Neuron (in vitro differentiated cells): ENCODE results near the gene IRF5.

Source experiments
- H2AFZ ChIP-seq: one replicate; pipeline ENCODE4 v1.6.1; 2013; ENCODE audit warnings: low read depth, mild to moderate bottlenecking, inconsistent platforms, low read length, moderate library complexity
- H3K27me3 ChIP-seq: one replicate; pipeline ENCODE4 v1.6.1; 2013; ENCODE audit warnings: low read length; ENCODE audit not compliant: insufficient read depth
- H3K36me3 ChIP-seq: one replicate; pipeline ENCODE4 v1.6.1; 2013; ENCODE audit warnings: low read length; ENCODE audit not compliant: insufficient read depth
- H3K4me1 ChIP-seq: one replicate; pipeline ENCODE4 v1.6.1; 2013; ENCODE audit warnings: low read length; ENCODE audit not compliant: insufficient read depth
- H3K4me3 ChIP-seq: 2 replicates; pipeline ENCODE4 v1.5.1; 2013; ENCODE audit warnings: mild to moderate bottlenecking, low read length, moderate library complexity
- H3K9me3 ChIP-seq: one replicate; pipeline ENCODE4 v1.6.1; 2013; ENCODE audit warnings: low read length

IRF5 gene

DNA sequence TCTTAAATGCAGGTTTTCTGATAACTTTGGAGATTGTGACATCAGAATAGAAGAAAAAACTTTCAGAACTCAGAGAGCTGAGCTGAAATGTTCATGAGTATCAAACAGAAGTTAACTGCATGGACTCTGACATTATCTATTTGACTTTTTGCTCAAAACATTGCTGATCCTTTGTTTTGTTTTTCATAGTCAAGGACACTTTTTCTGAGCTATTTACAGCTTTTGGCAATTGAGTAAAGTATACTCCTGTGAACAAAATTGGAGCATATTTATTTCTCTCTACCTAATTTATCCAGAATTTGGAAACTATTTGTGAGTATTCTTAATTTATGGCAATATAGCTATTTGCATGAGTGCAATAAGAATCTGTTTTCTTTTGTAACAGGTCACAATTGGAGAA is 38.3 kb upstream of the IRF5 start:
- H3K27me3 ChIP-seq, result peaks cover 18% of the 10 kb centered on the region
- no peaks in the 10 kb centered on the region for H3K36me3 ChIP-seq
- H3K4me1 ChIP-seq, result no peaks in the 10 kb centered on the region
- no peak overlapping the region for H3K4me3 ChIP-seq
- no peaks in the 10 kb centered on the region for H3K9me3 ChIP-seq
- H2AFZ ChIP-seq, result no peak overlapping the region

DNA sequence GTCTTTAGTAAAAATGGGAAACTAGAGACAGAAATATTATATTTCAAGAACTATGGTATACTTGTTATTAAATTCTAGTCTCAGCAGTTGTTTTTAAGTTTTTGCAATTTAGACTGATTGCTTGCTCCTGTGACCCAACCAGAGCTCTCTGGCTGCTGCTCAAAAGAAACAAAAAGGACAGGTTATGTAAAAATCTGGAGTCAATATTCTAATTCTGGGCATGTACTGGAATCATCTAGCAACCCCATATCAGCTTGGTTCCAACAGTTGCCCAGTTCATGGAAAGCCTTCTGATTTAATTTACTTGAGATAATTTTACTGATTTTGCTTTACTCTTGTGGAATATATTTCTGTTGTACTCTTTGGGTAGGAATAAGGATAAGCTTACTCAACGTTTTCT is 37.5 kb upstream of the IRF5 start:
- Histone ChIP-seq H3K36me3 (no peaks in the 10 kb centered on the region), H3K4me1 (no peaks in the 10 kb centered on the region)

DNA sequence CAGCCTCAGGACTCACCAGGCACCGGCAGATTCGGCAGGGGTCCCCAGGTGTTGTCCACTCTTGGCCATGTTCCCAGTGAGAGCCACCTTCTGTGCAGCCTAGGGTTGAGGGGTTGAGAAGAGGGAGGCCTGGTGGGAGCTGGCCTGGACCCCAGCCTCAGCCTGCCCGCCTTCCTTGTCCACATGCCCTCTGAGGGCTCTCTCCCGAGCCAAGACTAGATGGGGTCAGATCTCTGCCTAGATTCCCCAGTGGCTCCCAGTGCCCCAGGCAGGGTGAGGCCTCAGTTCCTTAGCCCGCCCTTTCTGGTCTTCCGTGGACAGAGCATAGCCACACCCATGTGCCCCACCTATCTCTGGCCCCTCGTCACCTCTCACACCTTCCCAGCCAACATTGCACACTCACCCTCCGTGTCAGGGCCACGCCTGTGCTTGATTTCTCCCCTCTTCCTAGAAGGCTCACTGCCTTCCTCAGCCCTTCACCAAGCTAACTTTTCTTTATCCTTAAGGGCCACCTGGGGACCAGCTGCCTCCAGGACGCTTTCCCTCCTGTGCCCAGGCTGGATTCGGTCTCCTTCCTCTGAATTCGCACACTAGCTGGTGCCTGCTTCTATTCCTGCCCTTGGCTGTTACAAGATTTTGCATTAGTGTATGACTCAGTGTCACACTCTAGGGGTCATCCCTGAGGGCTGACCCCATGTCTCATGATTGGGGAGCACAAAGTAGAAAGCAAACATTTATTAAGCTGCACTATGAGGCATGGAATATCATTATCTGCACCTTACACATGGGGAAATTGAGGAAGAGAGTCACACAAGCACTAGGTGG is 34.8 kb upstream of the IRF5 start:
- H3K27me3 ChIP-seq, result peaks cover 14% of the 10 kb centered on the region
- H3K36me3 ChIP-seq, result no peaks in the 10 kb centered on the region
- no peak overlapping the region for H3K4me3 ChIP-seq
- H3K9me3 ChIP-seq, result no peaks in the 10 kb centered on the region
- no peaks in the 10 kb centered on the region for H3K4me1 ChIP-seq
- no peak overlapping the region for H2AFZ ChIP-seq

More for the DNA sequence above, 37.5 kb upstream of the IRF5 start:
- H3K9me3 ChIP-seq, result no peaks in the 10 kb centered on the region
- H3K4me3 ChIP-seq, result no peak overlapping the region
- H3K27me3 ChIP-seq, result peaks cover 18% of the 10 kb centered on the region
- H2AFZ ChIP-seq, result no peak overlapping the region

DNA sequence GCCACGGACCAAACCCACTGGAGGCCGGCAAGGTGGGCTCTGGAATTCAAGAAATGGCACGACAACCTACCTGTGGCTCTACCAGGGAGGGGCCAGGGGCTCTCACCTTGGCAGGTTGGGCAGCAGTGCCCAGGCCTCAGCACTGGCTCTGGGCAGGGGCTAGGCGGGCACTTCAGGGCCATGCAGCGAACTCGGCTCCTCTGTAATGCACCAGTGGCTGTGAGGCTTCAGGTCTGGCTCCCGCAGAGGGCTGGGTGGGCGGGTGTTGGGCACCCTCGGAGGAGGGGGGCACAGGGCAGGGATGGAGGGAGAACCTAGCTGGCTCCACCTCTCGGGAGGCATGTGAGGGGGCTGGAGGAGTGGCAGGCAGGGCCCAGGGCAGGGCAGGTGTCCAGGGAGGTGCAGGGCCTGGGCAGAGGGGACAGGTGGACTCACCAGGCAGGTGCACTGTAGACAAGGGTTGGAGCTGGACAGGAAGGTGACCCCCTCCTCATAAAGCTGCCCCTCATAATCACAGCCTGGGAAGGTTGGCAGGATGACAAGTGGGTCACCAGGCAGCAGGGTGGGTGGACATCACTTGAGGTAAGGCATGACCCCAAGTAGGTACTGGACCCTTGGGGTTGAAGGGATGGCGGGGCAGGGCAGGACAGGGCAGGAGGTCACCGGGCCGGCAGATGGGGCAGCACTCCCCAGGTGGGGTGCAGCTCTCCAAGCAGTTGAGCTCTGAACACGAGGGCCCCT is 33.9 kb upstream of the IRF5 start:
- Histone ChIP-seq H3K9me3 (no peaks in the 10 kb centered on the region), H3K4me3 (no peak overlapping the region), H3K36me3 (no peaks in the 10 kb centered on the region), H3K27me3 (peaks cover 20% of the 10 kb centered on the region), H3K4me1 (peaks cover 1% of the 10 kb centered on the region), H2AFZ (no peak overlapping the region)

DNA sequence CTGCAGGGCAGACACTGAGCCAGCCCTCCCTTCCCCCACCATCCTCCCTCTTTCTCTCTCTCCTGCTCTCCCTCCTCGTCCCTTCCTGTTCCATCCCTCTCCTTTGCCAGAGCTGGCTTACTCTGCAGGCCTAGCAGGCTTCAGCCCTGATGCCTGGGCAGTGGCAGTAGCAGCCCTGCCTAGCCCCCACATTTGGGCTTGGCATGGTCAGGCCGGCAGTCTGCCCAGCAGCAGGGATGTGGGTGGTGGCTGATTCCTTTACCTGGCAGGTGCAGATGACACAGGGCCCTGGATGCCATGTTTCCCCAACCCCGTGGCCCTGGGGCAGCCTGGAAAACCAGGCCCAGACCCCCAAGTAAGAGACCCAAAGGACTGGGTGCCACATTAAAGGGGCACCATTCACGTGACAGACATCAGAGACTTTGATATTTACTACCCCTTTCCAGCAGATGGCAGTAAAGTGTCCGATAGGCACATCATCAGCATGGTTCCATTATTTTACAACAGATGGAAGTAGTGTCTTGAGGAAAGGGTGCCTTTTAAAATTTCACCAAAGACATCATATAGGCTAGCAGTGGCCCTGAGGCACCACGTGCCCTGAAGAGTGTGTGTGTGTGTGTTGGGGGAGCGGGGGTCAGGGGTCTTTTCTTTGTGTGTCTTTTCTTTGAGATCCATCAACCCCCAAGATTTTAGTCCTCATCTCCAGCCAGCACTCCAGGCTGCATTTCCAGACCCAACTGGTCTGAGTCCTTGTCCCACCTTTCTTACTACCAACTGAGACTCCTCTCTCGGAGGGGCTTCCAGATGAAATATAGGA is 33.1 kb upstream of the IRF5 start:
- peaks cover 9% of the 10 kb centered on the region for H3K4me1 ChIP-seq
- H3K9me3 ChIP-seq, result no peaks in the 10 kb centered on the region
- H3K36me3 ChIP-seq, result no peaks in the 10 kb centered on the region
- H3K27me3 ChIP-seq, result peaks cover 28% of the 10 kb centered on the region
- H3K4me3 ChIP-seq, result no peak overlapping the region
- no peak overlapping the region for H2AFZ ChIP-seq

DNA sequence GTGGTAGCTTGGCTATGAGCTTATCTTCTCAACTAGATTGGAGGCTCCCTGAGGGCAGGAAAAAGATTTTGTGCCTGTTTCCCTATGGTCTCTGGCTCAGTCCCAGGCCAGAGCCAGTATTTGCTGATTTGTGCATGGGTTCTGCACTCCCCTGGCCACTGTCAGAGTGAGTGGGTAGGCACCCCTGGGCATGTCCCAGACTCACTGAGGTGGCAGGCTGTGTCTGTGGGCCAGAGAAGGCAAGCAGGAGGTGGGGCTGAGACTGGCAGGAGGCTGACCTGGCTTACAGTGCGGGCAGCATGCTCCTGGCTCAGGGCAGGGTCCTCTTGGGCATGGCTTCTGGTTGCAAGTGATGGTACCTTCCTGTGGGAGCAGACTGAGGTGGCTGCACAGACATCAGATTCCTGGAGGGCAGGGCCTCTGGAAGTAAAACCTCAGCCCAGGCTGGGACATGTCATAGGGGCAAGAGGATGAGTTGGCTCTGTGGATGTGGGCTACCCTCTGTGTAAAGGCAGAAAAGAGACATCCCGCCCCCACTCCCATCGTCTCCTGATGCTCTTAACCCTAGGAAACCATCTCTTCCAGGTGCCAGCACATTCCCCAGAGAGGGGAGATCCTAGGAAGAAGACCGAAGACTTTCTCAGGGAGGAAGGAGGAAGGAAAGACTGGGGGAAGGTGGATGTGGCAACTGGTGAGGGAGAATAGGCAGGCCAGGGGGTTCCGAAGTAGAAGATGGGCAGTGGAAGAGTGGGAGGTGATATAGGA is 31.5 kb upstream of the IRF5 start:
- Histone ChIP-seq H3K36me3 (no peaks in the 10 kb centered on the region), H3K4me1 (peaks cover 11% of the 10 kb centered on the region), H3K4me3 (no peak overlapping the region), H3K9me3 (no peaks in the 10 kb centered on the region), H3K27me3 (peaks cover 41% of the 10 kb centered on the region), H2AFZ (no peak overlapping the region)

DNA sequence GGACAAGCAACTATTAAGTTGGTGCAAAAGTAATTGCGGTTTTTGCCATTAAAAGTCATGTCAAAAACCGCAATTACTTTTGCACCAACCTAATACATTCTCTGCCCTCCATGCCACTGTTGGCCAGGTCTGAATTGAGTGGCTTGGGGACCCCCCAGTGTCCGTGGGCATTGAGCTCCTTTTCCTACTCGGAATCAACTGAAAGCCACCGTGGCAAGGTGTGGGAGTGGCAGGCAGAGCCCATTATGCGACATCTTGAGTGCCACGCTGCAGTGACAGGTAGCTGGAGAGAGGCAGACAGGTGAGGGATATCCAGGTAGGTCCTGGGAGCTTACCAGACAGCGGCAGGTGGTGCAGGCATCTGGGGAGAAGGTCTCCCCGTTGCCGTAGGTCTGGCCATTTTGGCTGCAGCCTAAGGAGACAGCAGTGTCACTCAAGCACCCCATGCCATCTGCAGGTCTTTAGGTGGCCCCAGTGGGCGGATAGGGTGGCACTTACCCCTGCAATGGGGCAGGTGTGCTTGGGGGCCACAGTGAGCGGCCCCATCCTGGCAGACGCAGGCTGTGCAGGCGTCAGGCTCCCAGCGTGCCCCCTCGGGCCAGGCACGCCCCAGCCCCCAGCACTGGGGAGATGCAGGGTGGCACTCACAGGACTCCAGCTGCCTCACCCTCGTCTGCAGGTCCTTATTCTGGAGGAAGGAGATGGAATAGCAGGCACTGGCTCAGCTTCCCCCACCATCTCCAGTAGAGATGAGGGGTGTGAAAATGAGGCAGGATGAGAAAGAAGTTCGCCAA is 30.8 kb upstream of the IRF5 start:
- peaks cover 49% of the 10 kb centered on the region for H3K27me3 ChIP-seq

DNA sequence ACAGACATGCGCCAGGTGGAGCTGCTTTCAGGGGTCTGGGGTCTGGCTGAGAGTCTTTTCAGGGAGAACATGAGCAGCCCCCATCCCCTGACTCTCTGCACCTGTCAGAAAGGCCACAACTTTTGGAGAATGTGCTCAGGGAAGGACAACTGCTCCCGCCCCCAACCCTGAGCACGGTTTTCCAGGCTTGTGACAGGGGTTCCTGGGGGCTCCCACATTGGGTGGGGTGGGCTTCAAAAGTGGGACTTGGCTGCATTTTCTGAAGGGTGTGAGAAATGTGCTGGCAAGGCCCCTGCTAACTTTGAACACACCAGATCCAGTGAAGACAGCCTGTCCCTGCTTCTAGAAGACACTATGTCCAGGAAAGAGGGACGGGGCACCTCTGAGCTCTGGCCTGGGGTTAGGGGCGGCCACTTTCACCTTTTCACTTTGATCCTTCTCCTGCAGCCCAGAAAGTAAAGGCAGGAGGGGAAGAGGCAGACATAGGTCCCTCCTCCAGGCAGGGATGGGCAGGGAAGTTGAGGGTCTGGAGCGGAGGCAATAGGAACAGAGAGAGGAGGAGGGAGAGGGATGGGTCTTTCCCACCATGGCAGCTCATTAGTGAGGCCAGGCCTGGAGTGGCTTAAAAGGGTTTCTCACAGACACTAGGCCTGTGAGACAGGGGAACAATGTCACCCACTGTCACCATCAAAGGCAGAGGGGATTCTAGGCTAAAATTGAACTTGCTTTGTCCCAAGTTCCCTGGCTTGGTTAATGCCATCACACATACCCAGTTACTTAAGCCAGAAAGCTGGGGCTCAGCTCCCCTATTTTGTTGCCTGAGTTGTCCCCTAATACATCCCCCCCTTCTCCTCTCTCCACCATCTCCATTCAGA is 28.7 kb upstream of the IRF5 start:
- no peak overlapping the region for H2AFZ ChIP-seq
- no peak overlapping the region for H3K4me3 ChIP-seq
- H3K36me3 ChIP-seq, result no peaks in the 10 kb centered on the region
- peaks cover 44% of the 10 kb centered on the region for H3K27me3 ChIP-seq
- peaks cover 11% of the 10 kb centered on the region for H3K4me1 ChIP-seq
- H3K9me3 ChIP-seq, result no peaks in the 10 kb centered on the region

More for the DNA sequence above, 30.8 kb upstream of the IRF5 start:
- H3K9me3 ChIP-seq, result no peaks in the 10 kb centered on the region
- peaks cover 11% of the 10 kb centered on the region for H3K4me1 ChIP-seq
- H2AFZ ChIP-seq, result no peak overlapping the region
- H3K4me3 ChIP-seq, result no peak overlapping the region
- no peaks in the 10 kb centered on the region for H3K36me3 ChIP-seq

DNA sequence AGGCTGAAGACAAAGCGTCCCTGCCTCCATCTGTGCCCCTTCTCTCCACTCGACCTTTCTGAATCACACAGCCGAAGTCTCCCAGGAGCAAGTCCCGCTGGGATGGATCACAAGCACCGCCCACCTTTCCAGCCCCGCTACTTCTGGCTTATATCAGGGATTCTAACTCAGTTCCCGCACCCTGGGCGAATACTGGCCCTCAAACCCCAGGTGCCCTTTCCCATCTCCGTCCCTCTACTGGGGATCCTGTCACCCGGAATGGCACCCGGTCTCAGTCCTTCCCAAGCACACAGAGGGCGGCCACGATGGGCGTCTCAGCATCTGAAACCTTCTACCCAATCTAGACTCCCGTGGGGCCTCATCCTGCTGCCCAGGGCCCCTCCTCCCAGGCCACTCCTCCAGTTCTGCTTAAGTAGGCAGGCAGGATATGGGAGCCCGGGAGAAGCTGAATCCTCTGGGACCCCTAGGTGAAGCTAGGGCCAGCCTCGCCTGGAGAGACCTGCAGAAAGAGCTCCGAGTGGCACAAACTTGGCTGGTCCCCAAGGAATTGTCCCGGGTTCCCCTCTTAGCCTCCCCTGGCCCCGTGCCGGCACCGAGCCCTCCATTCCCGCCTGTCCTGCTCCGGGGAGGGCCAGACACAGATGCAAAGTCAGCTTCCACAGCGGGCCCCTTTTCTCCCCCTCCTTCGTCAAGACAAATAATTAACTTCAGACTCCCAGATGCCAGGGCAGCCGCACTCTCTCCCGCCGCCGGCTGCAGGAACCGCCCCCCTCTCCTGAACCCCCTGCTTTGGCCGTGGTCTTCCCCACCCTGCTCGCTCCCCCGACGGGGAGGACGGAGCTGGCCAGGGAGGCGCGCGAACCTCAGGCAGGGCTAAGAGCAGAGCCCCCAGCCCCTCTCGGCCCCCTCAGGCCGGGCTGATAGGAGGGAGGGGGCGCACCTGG is 27.8 kb upstream of the IRF5 start:
- H3K9me3 ChIP-seq, result no peaks in the 10 kb centered on the region
- H3K4me3 ChIP-seq, result no peak overlapping the region
- peak overlapping the region; percentile 20 for H2AFZ ChIP-seq
- H3K27me3 ChIP-seq, result peaks cover 53% of the 10 kb centered on the region
- H3K4me1 ChIP-seq, result peaks cover 11% of the 10 kb centered on the region
- no peaks in the 10 kb centered on the region for H3K36me3 ChIP-seq

DNA sequence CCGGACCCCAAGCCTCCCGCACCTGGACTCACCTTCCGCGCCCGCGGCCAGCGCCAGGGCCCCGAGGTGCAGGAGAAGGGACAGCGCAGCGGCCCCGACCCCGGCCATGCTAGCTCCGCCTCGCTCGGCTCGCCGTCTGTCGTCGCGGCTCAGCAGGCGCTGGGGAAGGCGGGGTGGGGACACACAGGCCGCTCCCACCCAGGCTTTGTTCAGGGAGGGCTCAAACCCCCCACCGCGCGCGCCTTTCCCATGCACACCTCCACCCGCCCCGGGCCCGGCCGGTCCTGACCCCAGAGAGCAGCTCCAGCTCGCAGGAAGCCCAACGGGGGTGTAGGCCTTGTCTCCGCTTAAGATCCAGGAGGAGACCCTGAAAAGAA is 27.2 kb upstream of the IRF5 start, which contains the start of gene KCP:
Gene KCP (minus strand): TSS at position 141 of the 377 bp plus-strand sequence. CDS start 33 bp downstream, at position 108.
- H2AFZ ChIP-seq, result peak within 1 kb of the TSS; percentile 20
- H3K4me3 ChIP-seq, result no peak within 1 kb of the TSS
- no peaks in the 10 kb centered on the region for H3K36me3 ChIP-seq
- H3K4me1 ChIP-seq, result peaks cover 11% of the 10 kb centered on the region
- H3K9me3 ChIP-seq, result no peaks in the 10 kb centered on the region
- H3K27me3 ChIP-seq, result peaks cover 59% of the 10 kb centered on the region
